K562 (cell line): Measurements from ENCODE around the gene CELSR2.

Experiments
- MAFF ChIP-seq: IDR thresholded peaks from 2 replicates; pipeline ENCODE4 v1.6.1; 2012; ENCODE audit warnings: low read length, improper control_type of control experiment
- MXI1 ChIP-seq: IDR thresholded peaks from 2 replicates; pipeline ENCODE4 v1.6.1; 2011; ENCODE audit warnings: low read depth, mild to moderate bottlenecking, improper control_type of control experiment, low read length
- NFIC ChIP-seq: fragments of 450-650 bp; IDR thresholded peaks from 2 replicates; pipeline ENCODE4 v1.6.1; 2017; ENCODE audit warnings: mild to moderate bottlenecking, inconsistent platforms
- NR1H2 ChIP-seq: sonication (generic); formaldehyde crosslinking; IDR thresholded peaks from 2 replicates; pipeline ENCODE4 v1.4.0; 2020; ENCODE audit warnings: mild to moderate bottlenecking, missing genetic modification reagents
- POLR2A ChIP-seq: fragments of 450-650 bp; conservative IDR thresholded peaks from 2 replicates; pipeline ENCODE4 v1.6.1; 2016
- RBFOX2 ChIP-seq: fragments of 200-400 bp; formaldehyde crosslinking; IDR thresholded peaks from 2 replicates; pipeline ENCODE4 v1.6.1; 2017; ENCODE audit warnings: low read depth, mild to moderate bottlenecking, low read length, moderate library complexity
- TBL1XR1 ChIP-seq, 2 experiments: IDR thresholded peaks; 2 replicates each; pipeline ENCODE4 v1.6.1; 2012; ENCODE audit warnings: improper control_type of control experiment in 2 of 2, low read length in 2 of 2, mild to moderate bottlenecking in 1 of 2
- ZNF324 ChIP-seq: fragments of 250-450 bp; sonication (Bioruptor Pico); IDR thresholded peaks from 2 replicates; pipeline ENCODE4 v1.4.0; 2020; ENCODE audit warnings: mild to moderate bottlenecking
- ZNF347 ChIP-seq: fragments of 450-650 bp; formaldehyde crosslinking; IDR thresholded peaks from 2 replicates; pipeline ENCODE4 v1.4.0; 2020; ENCODE audit warnings: low read depth, mild to moderate bottlenecking, moderate library complexity
- TF ChIP-seq, protein P1 (sequence below): fragments of 250-450 bp; sonication (Bioruptor Pico); IDR thresholded peaks from 2 replicates; pipeline ENCODE4 v1.4.0; 2020
- TF ChIP-seq, protein P2 (sequence below), 3 experiments: IDR thresholded peaks in 2 of 3; conservative IDR thresholded peaks in 1 of 3; 2 replicates each; pipeline ENCODE4 v1.5.1; 2011 to 2012; ENCODE audit warnings: low read length in 3 of 3, mild to moderate bottlenecking in 3 of 3, control low read depth in 2 of 3, improper control_type of control experiment in 1 of 3, inconsistent platforms in 1 of 3, low read depth in 1 of 3, mixed read lengths in 1 of 3, moderate library complexity in 1 of 3; ENCODE audit not compliant: insufficient read depth in 2 of 3
- TF ChIP-seq, protein P3 (sequence below): fragments of 450-650 bp; conservative IDR thresholded peaks from 2 replicates; pipeline ENCODE4 v1.6.1; 2016; ENCODE audit warnings: missing genetic modification characterization, low read depth, mild to moderate bottlenecking, control low read depth, missing compliant biosample characterization

DNA sequence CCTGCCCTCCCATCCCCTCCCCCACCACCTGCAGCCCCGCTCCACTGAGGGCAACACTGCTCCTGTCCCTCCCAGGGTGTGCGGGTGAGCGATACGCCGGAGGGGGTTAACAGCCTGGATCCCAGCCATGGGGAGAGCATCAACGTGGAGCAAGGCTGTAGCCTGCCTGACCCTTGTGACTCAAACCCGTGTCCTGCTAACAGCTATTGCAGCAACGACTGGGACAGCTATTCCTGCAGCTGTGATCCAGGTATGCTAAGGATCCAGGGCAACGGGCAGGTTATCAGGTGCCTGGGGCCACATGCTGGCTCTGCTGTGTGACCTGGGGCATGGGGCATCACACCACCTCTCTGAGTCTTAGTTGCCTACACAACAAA lies 15.0 kb downstream of the CELSR2 start:
- no peak for TF ChIP-seq MAFF
- TF ChIP-seq, protein P1, sequence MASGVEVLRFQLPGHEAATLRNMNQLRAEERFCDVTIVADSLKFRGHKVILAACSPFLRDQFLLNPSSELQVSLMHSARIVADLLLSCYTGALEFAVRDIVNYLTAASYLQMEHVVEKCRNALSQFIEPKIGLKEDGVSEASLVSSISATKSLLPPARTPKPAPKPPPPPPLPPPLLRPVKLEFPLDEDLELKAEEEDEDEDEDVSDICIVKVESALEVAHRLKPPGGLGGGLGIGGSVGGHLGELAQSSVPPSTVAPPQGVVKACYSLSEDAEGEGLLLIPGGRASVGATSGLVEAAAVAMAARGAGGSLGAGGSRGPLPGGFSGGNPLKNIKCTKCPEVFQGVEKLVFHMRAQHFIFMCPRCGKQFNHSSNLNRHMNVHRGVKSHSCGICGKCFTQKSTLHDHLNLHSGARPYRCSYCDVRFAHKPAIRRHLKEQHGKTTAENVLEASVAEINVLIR (CRISPR knock-in tag) = no peak
- no peak for TF ChIP-seq NR1H2
- TF ChIP-seq ZNF347 (CRISPR knock-in tag) = no peak
- TF ChIP-seq ZNF324 (CRISPR knock-in tag) = no peak
- TF ChIP-seq, protein P2, sequence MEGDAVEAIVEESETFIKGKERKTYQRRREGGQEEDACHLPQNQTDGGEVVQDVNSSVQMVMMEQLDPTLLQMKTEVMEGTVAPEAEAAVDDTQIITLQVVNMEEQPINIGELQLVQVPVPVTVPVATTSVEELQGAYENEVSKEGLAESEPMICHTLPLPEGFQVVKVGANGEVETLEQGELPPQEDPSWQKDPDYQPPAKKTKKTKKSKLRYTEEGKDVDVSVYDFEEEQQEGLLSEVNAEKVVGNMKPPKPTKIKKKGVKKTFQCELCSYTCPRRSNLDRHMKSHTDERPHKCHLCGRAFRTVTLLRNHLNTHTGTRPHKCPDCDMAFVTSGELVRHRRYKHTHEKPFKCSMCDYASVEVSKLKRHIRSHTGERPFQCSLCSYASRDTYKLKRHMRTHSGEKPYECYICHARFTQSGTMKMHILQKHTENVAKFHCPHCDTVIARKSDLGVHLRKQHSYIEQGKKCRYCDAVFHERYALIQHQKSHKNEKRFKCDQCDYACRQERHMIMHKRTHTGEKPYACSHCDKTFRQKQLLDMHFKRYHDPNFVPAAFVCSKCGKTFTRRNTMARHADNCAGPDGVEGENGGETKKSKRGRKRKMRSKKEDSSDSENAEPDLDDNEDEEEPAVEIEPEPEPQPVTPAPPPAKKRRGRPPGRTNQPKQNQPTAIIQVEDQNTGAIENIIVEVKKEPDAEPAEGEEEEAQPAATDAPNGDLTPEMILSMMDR (IDR thresholded peaks at IDR 0.05 in 2 of 3, conservative IDR thresholded peaks at IDR 0.05 in 1 of 3; ENCODE audit: insufficient read depth in 2 of 3, low read depth in 1 of 3, low read length in 3 of 3) = no peak
- no peak for TF ChIP-seq POLR2A
- TF ChIP-seq TBL1XR1 (IDR thresholded peaks at IDR 0.05; ENCODE audit: low read length in 2 of 2) = no peak
- no peak for TF ChIP-seq MXI1
- TF ChIP-seq, protein P3, sequence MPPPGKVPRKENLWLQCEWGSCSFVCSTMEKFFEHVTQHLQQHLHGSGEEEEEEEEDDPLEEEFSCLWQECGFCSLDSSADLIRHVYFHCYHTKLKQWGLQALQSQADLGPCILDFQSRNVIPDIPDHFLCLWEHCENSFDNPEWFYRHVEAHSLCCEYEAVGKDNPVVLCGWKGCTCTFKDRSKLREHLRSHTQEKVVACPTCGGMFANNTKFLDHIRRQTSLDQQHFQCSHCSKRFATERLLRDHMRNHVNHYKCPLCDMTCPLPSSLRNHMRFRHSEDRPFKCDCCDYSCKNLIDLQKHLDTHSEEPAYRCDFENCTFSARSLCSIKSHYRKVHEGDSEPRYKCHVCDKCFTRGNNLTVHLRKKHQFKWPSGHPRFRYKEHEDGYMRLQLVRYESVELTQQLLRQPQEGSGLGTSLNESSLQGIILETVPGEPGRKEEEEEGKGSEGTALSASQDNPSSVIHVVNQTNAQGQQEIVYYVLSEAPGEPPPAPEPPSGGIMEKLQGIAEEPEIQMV (tag) = no peak
- no peak for TF ChIP-seq RBFOX2
- TF ChIP-seq NFIC = no peak
